ENCODE measurements around the gene NUCKS1. TPM values are rescaled to one million over a fixed set of nuclear protein-coding genes. Genes with fewer than 3 reads are reported as not detected.

Gene NUCKS1
- total RNA-seq, 1 experiment from 2014 or later = 401 TPM

DNA sequence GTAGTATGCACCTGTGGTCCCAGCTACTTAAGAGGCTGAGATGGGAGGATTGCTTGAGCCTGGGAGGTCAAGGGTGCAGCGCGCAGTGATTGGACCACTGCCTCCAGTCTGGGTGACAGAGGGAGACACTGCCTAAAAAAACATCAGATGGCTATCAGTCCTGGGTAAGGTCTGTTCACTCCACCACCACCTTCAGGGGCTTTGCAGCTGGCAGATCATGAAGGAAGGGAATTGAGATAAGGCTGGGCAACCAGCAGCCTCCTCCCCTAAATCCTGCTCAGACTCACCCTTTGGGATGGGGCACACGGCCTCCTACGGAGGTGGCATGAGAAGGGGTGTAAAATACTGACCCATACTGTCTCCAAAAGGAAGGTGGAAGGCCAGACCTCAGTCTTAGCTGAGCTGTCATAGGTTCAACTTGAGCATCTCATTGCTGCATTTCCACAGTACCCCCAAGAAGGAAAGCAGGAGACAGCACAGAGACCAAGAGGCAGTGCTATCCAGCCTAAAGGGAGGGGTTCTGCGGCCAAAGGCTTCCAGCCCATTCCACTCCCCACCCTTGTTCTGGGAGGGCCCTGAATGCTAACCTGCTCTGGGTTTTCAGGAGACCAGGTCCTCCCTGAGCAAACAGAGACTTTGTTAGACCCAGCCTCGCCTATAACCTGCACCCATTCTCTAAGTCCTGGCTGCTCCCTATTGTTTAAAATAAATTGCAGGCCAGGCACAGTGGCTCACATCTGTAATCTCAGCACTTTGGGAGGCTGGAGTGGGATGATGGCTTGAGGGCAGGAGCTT is 83.4 kb downstream of the NUCKS1 start:
- Mint-ChIP-seq H3K4me3 (no peak overlapping the region), H3K36me3 (peaks cover 4% of the 10 kb centered on the region; the same call in 1 of the 2 replicates), H3K27me3 (ENCODE audit: low read depth) (no peaks in the 10 kb centered on the region), H3K4me1 (peaks cover 60% of the 10 kb centered on the region), H3K27ac (no peak overlapping the region), H3K9me3 (no peaks in the 10 kb centered on the region)
- ChIA-PET CTCF (interaction anchor here (1.5 to 19.1 kb wide), 4 partner anchors 7 to 75 kb away, joined by 5 to 468 read pairs (median 156); partner anchors contain the start of gene SLC45A3), POLR2A (no interaction called here)
- TF ChIP-seq FOXK1 (CRISPR knock-in tag; IDR thresholded peaks at IDR 0.05) = no peak
- no peak for TF ChIP-seq CREM (CRISPR knock-in tag; IDR thresholded peaks at IDR 0.05)
- no peak for TF ChIP-seq ZNF512 (CRISPR knock-in tag; IDR thresholded peaks at IDR 0.05; ENCODE audit: borderline replicate concordance)
- TF ChIP-seq RORB (CRISPR knock-in tag; IDR thresholded peaks at IDR 0.05) = no peak
- TF ChIP-seq NR3C1 (CRISPR knock-in tag; conservative IDR thresholded peaks at IDR 0.05; ENCODE audit: low read depth) = no peak
- TF ChIP-seq, protein P1, sequence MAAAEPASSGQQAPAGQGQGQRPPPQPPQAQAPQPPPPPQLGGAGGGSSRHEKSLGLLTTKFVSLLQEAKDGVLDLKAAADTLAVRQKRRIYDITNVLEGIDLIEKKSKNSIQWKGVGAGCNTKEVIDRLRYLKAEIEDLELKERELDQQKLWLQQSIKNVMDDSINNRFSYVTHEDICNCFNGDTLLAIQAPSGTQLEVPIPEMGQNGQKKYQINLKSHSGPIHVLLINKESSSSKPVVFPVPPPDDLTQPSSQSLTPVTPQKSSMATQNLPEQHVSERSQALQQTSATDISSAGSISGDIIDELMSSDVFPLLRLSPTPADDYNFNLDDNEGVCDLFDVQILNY (CRISPR knock-in tag; IDR thresholded peaks at IDR 0.05) = no peak
- ATAC-seq (no peak), DNase-seq (ENCODE audit: low spot score) (no peak)

DNA sequence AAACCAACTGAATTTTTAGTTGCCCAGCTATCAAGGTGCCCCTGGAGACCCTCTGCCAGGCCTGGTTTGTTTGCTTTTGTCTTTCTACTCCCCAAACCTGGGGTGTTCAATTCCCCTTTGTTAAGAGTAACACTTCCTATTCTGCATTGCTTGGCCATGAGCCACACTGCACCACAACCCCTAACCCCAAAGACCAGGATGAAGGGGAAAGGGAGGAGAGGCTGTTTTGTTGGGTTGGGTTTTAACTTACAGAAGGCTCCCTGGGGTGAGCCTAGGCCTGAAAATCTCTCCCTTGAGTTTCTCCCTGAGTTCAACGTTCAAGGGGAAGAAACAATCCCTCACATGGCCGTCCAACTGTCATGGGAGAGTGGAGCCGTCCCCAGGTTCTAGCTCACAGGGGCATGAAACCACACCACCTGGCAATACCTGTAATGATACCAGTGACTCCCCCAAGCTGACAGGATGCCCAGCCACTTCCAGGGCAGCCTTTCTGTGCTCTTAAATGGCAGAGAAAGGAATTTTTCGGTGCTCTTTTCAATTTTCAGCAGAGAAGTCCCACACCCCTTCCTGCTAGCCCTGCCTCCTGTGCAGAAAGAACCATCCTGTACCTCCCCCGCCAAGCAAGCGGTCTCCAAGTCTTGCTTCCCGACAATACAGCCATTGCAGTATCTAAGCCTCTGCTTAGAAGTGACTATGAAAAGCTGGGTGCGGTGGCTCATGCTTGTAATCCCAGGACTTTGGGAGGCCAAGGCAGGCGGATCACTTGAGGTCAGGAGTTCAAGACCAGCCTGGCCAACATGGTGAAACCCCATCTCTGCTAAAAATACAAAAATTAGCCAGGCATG is 84.6 kb downstream of the NUCKS1 start:
- TF ChIP-seq, protein P2, sequence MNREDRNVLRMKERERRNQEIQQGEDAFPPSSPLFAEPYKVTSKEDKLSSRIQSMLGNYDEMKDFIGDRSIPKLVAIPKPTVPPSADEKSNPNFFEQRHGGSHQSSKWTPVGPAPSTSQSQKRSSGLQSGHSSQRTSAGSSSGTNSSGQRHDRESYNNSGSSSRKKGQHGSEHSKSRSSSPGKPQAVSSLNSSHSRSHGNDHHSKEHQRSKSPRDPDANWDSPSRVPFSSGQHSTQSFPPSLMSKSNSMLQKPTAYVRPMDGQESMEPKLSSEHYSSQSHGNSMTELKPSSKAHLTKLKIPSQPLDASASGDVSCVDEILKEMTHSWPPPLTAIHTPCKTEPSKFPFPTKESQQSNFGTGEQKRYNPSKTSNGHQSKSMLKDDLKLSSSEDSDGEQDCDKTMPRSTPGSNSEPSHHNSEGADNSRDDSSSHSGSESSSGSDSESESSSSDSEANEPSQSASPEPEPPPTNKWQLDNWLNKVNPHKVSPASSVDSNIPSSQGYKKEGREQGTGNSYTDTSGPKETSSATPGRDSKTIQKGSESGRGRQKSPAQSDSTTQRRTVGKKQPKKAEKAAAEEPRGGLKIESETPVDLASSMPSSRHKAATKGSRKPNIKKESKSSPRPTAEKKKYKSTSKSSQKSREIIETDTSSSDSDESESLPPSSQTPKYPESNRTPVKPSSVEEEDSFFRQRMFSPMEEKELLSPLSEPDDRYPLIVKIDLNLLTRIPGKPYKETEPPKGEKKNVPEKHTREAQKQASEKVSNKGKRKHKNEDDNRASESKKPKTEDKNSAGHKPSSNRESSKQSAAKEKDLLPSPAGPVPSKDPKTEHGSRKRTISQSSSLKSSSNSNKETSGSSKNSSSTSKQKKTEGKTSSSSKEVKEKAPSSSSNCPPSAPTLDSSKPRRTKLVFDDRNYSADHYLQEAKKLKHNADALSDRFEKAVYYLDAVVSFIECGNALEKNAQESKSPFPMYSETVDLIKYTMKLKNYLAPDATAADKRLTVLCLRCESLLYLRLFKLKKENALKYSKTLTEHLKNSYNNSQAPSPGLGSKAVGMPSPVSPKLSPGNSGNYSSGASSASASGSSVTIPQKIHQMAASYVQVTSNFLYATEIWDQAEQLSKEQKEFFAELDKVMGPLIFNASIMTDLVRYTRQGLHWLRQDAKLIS (CRISPR knock-in tag; IDR thresholded peaks at IDR 0.05; ENCODE audit: borderline replicate concordance) = no peak
- TF ChIP-seq ZBTB43 (CRISPR knock-in tag; IDR thresholded peaks at IDR 0.05) (no peak), EMX1 (CRISPR knock-in tag; IDR thresholded peaks at IDR 0.05) (no peak), NR2C2 (CRISPR knock-in tag; IDR thresholded peaks at IDR 0.05) (no peak), ELF4 (CRISPR knock-in tag; IDR thresholded peaks at IDR 0.05; ENCODE audit: low read depth) (no peak), ZNF263 (CRISPR knock-in tag; IDR thresholded peaks at IDR 0.05; ENCODE audit: low read depth) (no peak), GTF2I (CRISPR knock-in tag; conservative IDR thresholded peaks at IDR 0.05) (no peak)
- CTCF ChIA-PET = interaction anchor here (1.8 to 19.1 kb wide), 3 partner anchors 6 to 74 kb away, joined by 5 to 468 read pairs (median 307); no protein-coding TSS in a partner anchor
- ATAC-seq (no peak), DNase-seq (ENCODE audit: low spot score) (no peak)
- Mint-ChIP-seq H3K27me3 (ENCODE audit: low read depth) (no peaks in the 10 kb centered on the region), H3K4me3 (no peak overlapping the region), H3K27ac (peak overlapping the region; percentile 47), H3K9me3 (no peaks in the 10 kb centered on the region), H3K4me1 (peaks cover 60% of the 10 kb centered on the region), H3K36me3 (peaks cover 4% of the 10 kb centered on the region; the same call in 1 of the 2 replicates)
- POLR2A ChIA-PET = no interaction called here
